Right lobe of liver (tissue), 6 donors: Measurements from ENCODE around the gene FAM120AOS. TPM values are rescaled to one million over a fixed set of nuclear protein-coding genes. Genes with fewer than 3 reads are reported as not detected.

Experiments
- ATAC-seq, 4 donors: fragments of 200-7000 bp; cut with Tn5 transposase; one replicate each; pipeline ENCODE4 v1.9.1; 2020; ENCODE audit warnings: mild to moderate bottlenecking in 4 of 4, moderate library complexity in 4 of 4
- DNase-seq, 3 donors: peaks; one replicate each; pipeline ENCODE4 v3.0.0-alpha.2; 2020
- H3K27ac ChIP-seq, 3 donors: fragments of 200-600 bp; one replicate each; pipeline ENCODE4 v1.8.0; 2022
- H3K27me3 ChIP-seq, 2 donors: fragments of 200-600 bp; one replicate each; pipeline ENCODE4 v1.8.0; 2022
- H3K36me3 ChIP-seq, 4 donors: fragments of 200-600 bp; sonication (generic) in 1 of 4; one replicate each; pipeline versions ENCODE4 v1.5.1 to v1.8.0; 2017 to 2022; ENCODE audit warnings: control low read depth in 1 of 4
- H3K4me1 ChIP-seq, 4 donors: fragments of 200-600 bp; sonication (generic) in 1 of 4; one replicate each; pipeline versions ENCODE4 v1.5.1 to v1.8.0; 2017 to 2022; ENCODE audit warnings: control low read depth in 1 of 4
- H3K4me3 ChIP-seq, 3 donors: fragments of 200-600 bp; one replicate each; pipeline ENCODE4 v1.8.0; 2022
- H3K9me3 ChIP-seq, 4 donors: fragments of 200-600 bp; sonication (generic) in 1 of 4; one replicate each; pipeline versions ENCODE4 v1.5.1 to v1.8.0; 2017 to 2022; ENCODE audit warnings: control low read depth in 1 of 4
- CTCF ChIP-seq, 4 donors: fragments of 200-600 bp in 3 of 4; fragments of 450-650 bp in 1 of 4; IDR thresholded peaks; one replicate each; pipeline versions ENCODE4 v1.5.1 to v1.8.0; 2016 to 2022; ENCODE audit warnings: antibody characterized with exemption in 4 of 4, mild to moderate bottlenecking in 2 of 4
- POLR2A ChIP-seq: fragments of 450-650 bp; IDR thresholded peaks from one replicate; pipeline ENCODE4 v1.6.1; 2017; ENCODE audit warnings: antibody characterized with exemption, mild to moderate bottlenecking
- WGBS: methylation state at CpG from one replicate; pipeline ENCODE4 v1.1.6; 2018; ENCODE audit warnings: low coverage, low lambda C conversion rate; ENCODE audit not compliant: insufficient coverage; ENCODE audit errors: missing lambda C conversion rate; 5-methylcytosine and 5-hydroxymethylcytosine counted together
- intact Hi-C, 2 donors: fragments of 100-400 bp; cut with DNase I; formaldehyde crosslinking; loops; one replicate each; pipeline versions ENCODE4 v1.11.2 to v1.14.1; 2022
- total RNA-seq, 6 experiments: library from RNA; depleted of rRNA in 2 of 6; stranded (reverse); fragments of >200 nt in 2 of 6; fragmentation: NEBNext Ultra II Directional in 3 of 6; extraction: Animal tissue kit (Norgen Biotek cat#: 25700) in 3 of 6; gene quantifications; one replicate each; pipeline versions ENCODE4 v1.1.0 to v1.2.4, GENCODE V29; 2016 to 2023
- donor health status: DM: no; HTN: yes; CAD: no.
- donor health status: DM: no; HTN: no; CAD: no.
- donor health status: DM: no; HTN: no; CAD: no.
- donor health status: DM: no; HTN: yes; CAD: no.
- donor health status: DM: no; HTN: yes; CAD: no.

FAM120AOS gene
- total RNA-seq, 6 experiments from 2014 or later: 14.4 to 20.8 (median 17.9) TPM

- H3K27me3 ChIP-seq: no peaks in the 10 kb centered on the region
- intact Hi-C loops: no loop called here
- no peak overlapping the region for H3K4me3 ChIP-seq
- peaks cover 0 to 20% (median 4%) of the 10 kb centered on the region in 4 donors for H3K36me3 ChIP-seq
- H3K27ac ChIP-seq: peak overlapping the region in 1 of 3 donors; percentile 44
- TF ChIP-seq POLR2A: no peak
- no peak for TF ChIP-seq CTCF (IDR thresholded peaks at IDR 0.05)
- ATAC-seq: peak; percentile 69 to 93 (median 77)
- WGBS: 55% methylated on average over 7 of the region's 12 CpGs
- H3K4me1 ChIP-seq: peaks cover 0 to 23% (median 4%) of the 10 kb centered on the region in 4 donors
- H3K9me3 ChIP-seq: no peaks in the 10 kb centered on the region
- no peak for DNase-seq
Measured at GRCh38 chr9:93493949-93494348, 40.6 kb upstream of the FAM120AOS start.

- Histone ChIP-seq H3K27me3 (no peaks in the 10 kb centered on the region), H3K36me3 (peaks cover 0 to 5% (median under 1%) of the 10 kb centered on the region in 4 donors), H3K27ac (no peak overlapping the region), H3K9me3 (no peaks in the 10 kb centered on the region), H3K4me1 (peaks cover 0 to 23% (median 4%) of the 10 kb centered on the region in 4 donors), H3K4me3 (no peak overlapping the region)
- DNase-seq (no peak), ATAC-seq (no peak)
- intact Hi-C loops: no loop called here
- TF ChIP-seq POLR2A (no peak), CTCF (IDR thresholded peaks at IDR 0.05) (no peak)
- 71% methylated on average over 5 of the region's 5 CpGs for WGBS
Measured at GRCh38 chr9:93492327-93492726, 38.9 kb upstream of the FAM120AOS start.

GRCh38 chr9:93491593-93492232 lies 38.3 kb upstream of the FAM120AOS start:
- DNase-seq: no peak
- H3K36me3 ChIP-seq: no peaks in the 10 kb centered on the region
- H3K27ac ChIP-seq: no peak overlapping the region
- peaks cover 0 to 23% (median 4%) of the 10 kb centered on the region in 4 donors for H3K4me1 ChIP-seq
- WGBS: 86% methylated on average over 3 of the region's 3 CpGs
- intact Hi-C loops: no loop called here
- H3K4me3 ChIP-seq: no peak overlapping the region
- H3K27me3 ChIP-seq: no peaks in the 10 kb centered on the region
- ATAC-seq: no peak
- H3K9me3 ChIP-seq: no peaks in the 10 kb centered on the region
- TF ChIP-seq POLR2A (no peak), CTCF (IDR thresholded peaks at IDR 0.05) (no peak)

- no peaks in the 10 kb centered on the region for H3K27me3 ChIP-seq
- ATAC-seq (no peak), DNase-seq (no peak)
- TF ChIP-seq POLR2A: no peak
- no peak for TF ChIP-seq CTCF (IDR thresholded peaks at IDR 0.05)
- peaks cover 0 to 12% (median 0%) of the 10 kb centered on the region in 4 donors for H3K4me1 ChIP-seq
- H3K36me3 ChIP-seq: peaks cover 0 to 10% (median 0%) of the 10 kb centered on the region in 4 donors
- no peak overlapping the region for H3K4me3 ChIP-seq
- intact Hi-C loops: no loop called here
- 100% methylated on average over 5 of the region's 5 CpGs for WGBS
- no peaks in the 10 kb centered on the region for H3K9me3 ChIP-seq
- no peak overlapping the region for H3K27ac ChIP-seq
Measured at GRCh38 chr9:93488244-93488643, 34.9 kb upstream of the FAM120AOS start.
